IPS-20b (cell line): ENCODE measurements around the gene RBM47.
"Not testable (repeated sequence)": the region's sequence is repeated elsewhere in the genome, so short reads cannot be mapped to it uniquely, and the experiment has no call there.

Source experiments
- H3K27ac ChIP-seq: one replicate; pipeline ENCODE4 v1.5.1; 2013; ENCODE audit warnings: low read length
- H3K27me3 ChIP-seq: 2 replicates; pipeline ENCODE4 v1.6.1; 2013; ENCODE audit warnings: mild to moderate bottlenecking, low read length, inconsistent platforms; ENCODE audit not compliant: insufficient read depth
- H3K36me3 ChIP-seq: 2 replicates; pipeline ENCODE4 v1.6.1; 2013; ENCODE audit warnings: low read depth, mild to moderate bottlenecking, inconsistent platforms, low read length, moderate library complexity; ENCODE audit not compliant: insufficient read depth
- H3K4me1 ChIP-seq: 2 replicates; pipeline ENCODE4 v1.6.1; 2013; ENCODE audit warnings: mild to moderate bottlenecking, control low read depth, inconsistent platforms, low read length, moderate library complexity; ENCODE audit not compliant: insufficient read depth
- H3K4me3 ChIP-seq: 2 replicates; pipeline ENCODE4 v1.5.1; 2013; ENCODE audit warnings: mild to moderate bottlenecking, low read length, inconsistent platforms
- H3K9ac ChIP-seq: 2 replicates; pipeline ENCODE4 v1.6.1; 2013; ENCODE audit warnings: low read depth, mild to moderate bottlenecking, inconsistent platforms, low read length, moderate library complexity
- H3K9me3 ChIP-seq: 2 replicates; pipeline ENCODE4 v1.6.1; 2013; ENCODE audit warnings: mild to moderate bottlenecking, low read depth, low read length, inconsistent platforms; ENCODE audit not compliant: insufficient read depth

The RBM47 gene

GRCh38 chr4:40523581-40523980, 106.1 kb downstream of the RBM47 start:
- H3K9ac ChIP-seq = no peak overlapping the region
- H3K4me3 ChIP-seq = no peak overlapping the region
- H3K4me1 ChIP-seq = 0 out of 2 replicates have a peak, but pooled peaks cover 10% of the 10 kb centered on the region
- H3K9me3 ChIP-seq = no peaks in the 10 kb centered on the region
- H3K27ac ChIP-seq = no peak overlapping the region
- H3K27me3 ChIP-seq = no peaks in the 10 kb centered on the region
- H3K36me3 ChIP-seq = peaks cover 3% of the 10 kb centered on the region; the same call in 1 of the 2 replicates

DNA sequence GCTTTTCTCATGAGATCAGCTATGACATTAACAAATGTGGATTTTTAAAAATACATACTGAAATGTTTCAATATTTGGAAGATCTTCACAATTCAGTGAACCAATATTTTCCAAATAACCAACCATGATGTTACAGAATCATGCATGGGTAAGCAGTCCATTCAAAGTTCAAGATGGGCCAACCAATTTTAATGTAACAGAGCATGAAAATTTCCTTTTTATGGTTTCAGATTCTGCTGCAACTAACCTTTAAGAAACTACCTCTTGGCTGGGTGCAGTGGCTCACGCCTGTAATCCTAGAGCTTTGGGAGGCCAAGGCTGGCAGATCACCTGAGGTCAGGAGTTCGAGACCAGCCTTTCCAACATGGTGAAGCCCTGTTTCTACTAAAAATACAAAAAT, 107.7 kb downstream of the RBM47 start:
- Histone ChIP-seq H3K9ac (no peak overlapping the region), H3K4me1 (0 out of 2 replicates have a peak, but pooled peaks cover 14% of the 10 kb centered on the region), H3K27me3 (no peaks in the 10 kb centered on the region), H3K36me3 (peaks cover 3% of the 10 kb centered on the region; the same call in 1 of the 2 replicates), H3K4me3 (no peak overlapping the region), H3K27ac (no peak overlapping the region), H3K9me3 (no peaks in the 10 kb centered on the region)

DNA sequence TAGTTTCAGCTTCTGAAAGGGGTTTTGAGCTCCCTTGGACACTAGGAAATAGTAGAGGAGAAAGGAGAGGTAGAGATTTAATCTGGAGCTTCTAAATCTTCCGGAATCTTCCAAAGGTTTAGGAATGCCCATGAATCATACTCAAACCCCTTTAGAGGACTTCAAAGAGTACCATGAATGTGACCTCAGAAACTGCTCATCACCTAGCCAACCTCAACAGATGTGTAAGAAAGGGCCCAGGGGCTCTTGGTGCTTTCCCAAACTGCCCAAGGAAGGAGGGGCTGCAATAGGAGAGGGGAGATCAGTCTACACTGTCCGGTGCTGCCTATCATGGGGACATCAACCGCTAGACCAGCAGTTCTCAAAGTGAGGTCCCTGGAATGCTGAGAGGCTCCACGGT, 109.1 kb downstream of the RBM47 start:
- no peaks in the 10 kb centered on the region for H3K9me3 ChIP-seq
- peaks cover 3% of the 10 kb centered on the region; the same call in 1 of the 2 replicates for H3K36me3 ChIP-seq
- no peak overlapping the region for H3K27ac ChIP-seq
- H3K9ac ChIP-seq = no peak overlapping the region
- H3K4me1 ChIP-seq = peaks cover 10% of the 10 kb centered on the region; the same call in 1 of the 2 replicates
- no peak overlapping the region for H3K4me3 ChIP-seq
- no peaks in the 10 kb centered on the region for H3K27me3 ChIP-seq

GRCh38 chr4:40517081-40517480, 112.6 kb downstream of the RBM47 start:
- H3K4me1 ChIP-seq = peaks cover 12% of the 10 kb centered on the region; the same call in 1 of the 2 replicates
- H3K27me3 ChIP-seq, H3K27ac ChIP-seq, H3K4me3 ChIP-seq, H3K36me3 ChIP-seq, H3K9ac ChIP-seq, H3K9me3 ChIP-seq: not testable (repeated sequence)

GRCh38 chr4:40516651-40517050, 113.0 kb downstream of the RBM47 start:
- Histone ChIP-seq H3K36me3 (no peaks in the 10 kb centered on the region), H3K4me1 (peaks cover 12% of the 10 kb centered on the region; the same call in 1 of the 2 replicates), H3K9ac (no peak overlapping the region), H3K27me3 (no peaks in the 10 kb centered on the region), H3K4me3 (no peak overlapping the region), H3K9me3 (no peaks in the 10 kb centered on the region), H3K27ac (no peak overlapping the region)

GRCh38 chr4:40515398-40516293, 114.0 kb downstream of the RBM47 start:
- Histone ChIP-seq H3K36me3 (no peaks in the 10 kb centered on the region), H3K27me3 (no peaks in the 10 kb centered on the region), H3K9ac (no peak overlapping the region), H3K4me3 (no peak overlapping the region), H3K4me1 (peaks cover 12% of the 10 kb centered on the region; the same call in 1 of the 2 replicates), H3K9me3 (no peaks in the 10 kb centered on the region), H3K27ac (no peak overlapping the region)

- Histone ChIP-seq H3K36me3 (no peaks in the 10 kb centered on the region), H3K27ac (no peak overlapping the region), H3K4me3 (no peak overlapping the region), H3K27me3 (no peaks in the 10 kb centered on the region), H3K9me3 (no peaks in the 10 kb centered on the region), H3K9ac (no peak overlapping the region), H3K4me1 (peaks cover 12% of the 10 kb centered on the region; the same call in 1 of the 2 replicates)
These were observed 114.6 kb downstream of the RBM47 start for GRCh38 chr4:40515037-40515397.

DNA sequence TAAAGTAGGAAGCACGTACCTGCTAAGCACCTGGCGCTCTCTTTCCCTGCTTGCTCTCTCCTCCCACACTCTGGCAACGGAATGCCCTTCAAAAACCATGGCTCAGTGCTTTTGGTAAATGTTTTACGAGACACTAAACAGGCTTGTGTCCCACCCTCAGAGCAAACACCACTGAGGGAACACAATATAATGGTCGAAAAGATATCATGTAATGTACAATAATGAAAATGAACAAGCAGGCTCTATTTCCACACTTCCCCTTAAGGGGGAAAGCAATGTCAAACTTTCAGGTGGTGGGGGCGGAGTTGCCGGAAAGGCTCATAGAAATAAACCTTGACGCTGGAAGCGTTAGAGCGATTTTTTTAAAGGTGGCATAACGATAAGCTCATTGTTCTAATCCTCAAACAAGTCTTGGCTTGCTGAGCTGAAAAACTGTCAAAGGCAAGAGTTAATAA, 115.1 kb downstream of the RBM47 start:
- H3K27me3 ChIP-seq = no peaks in the 10 kb centered on the region
- no peak overlapping the region for H3K27ac ChIP-seq
- no peaks in the 10 kb centered on the region for H3K36me3 ChIP-seq
- no peak overlapping the region for H3K9ac ChIP-seq
- H3K9me3 ChIP-seq = no peaks in the 10 kb centered on the region
- no peak overlapping the region for H3K4me3 ChIP-seq
- peaks cover 12% of the 10 kb centered on the region; the same call in 1 of the 2 replicates for H3K4me1 ChIP-seq

DNA sequence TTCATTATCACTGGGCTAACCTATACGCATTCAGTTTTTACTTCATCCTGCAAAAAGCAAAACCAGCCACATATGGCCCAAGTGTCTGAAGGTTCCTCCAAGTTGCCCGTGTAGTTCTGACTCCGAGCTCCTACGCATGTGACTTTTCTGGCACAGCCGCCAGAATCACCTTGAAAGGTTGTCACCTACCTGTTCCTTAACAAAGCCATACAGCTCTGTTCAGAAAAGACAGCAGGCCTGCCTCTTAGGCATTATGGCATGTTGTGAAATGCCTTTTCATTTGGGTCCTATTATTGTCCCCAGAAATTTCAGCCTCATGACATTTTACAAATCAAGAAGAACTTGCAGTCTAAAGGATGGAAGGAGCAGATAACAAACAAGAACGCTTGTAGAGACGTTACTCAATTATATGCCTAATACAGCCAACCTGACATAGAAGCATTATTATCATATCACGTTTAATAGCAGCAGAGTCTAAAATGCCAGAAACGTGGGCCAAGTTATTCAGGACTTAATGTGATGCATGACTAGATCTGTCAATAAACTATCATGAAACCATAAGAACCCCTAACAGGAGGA, 118.5 kb downstream of the RBM47 start:
- no peaks in the 10 kb centered on the region for H3K36me3 ChIP-seq
- H3K4me3 ChIP-seq = no peak overlapping the region
- no peaks in the 10 kb centered on the region for H3K9me3 ChIP-seq
- H3K4me1 ChIP-seq = peaks cover 7% of the 10 kb centered on the region; the same call in 1 of the 2 replicates
- no peaks in the 10 kb centered on the region for H3K27me3 ChIP-seq
- no peak overlapping the region for H3K27ac ChIP-seq
- H3K9ac ChIP-seq = no peak overlapping the region

DNA sequence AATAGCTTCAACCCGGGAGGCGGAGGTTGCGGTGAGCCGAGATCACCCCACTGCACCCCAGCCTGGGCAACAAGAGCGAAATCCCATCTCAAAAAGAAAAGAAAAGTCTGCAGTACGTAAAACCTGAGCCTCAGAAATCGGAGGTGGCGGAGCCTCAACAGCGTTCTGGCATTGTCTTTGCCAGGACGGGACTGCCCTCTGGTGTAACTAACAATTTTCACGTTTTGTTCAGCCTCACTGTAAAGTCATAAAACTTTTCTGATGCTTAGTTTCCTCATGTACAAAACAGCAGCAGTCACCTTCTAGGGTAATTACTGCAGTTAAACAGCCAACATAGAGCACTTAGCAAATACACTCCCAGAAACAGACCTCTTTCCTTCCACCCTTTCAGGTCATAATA, 121.7 kb downstream of the RBM47 start:
- Histone ChIP-seq H3K9ac (no peak overlapping the region), H3K9me3 (no peaks in the 10 kb centered on the region), H3K27me3 (no peaks in the 10 kb centered on the region), H3K27ac (no peak overlapping the region), H3K4me1 (no peaks in the 10 kb centered on the region), H3K4me3 (no peak overlapping the region), H3K36me3 (0 out of 2 replicates have a peak, but pooled peaks cover 3% of the 10 kb centered on the region)

DNA sequence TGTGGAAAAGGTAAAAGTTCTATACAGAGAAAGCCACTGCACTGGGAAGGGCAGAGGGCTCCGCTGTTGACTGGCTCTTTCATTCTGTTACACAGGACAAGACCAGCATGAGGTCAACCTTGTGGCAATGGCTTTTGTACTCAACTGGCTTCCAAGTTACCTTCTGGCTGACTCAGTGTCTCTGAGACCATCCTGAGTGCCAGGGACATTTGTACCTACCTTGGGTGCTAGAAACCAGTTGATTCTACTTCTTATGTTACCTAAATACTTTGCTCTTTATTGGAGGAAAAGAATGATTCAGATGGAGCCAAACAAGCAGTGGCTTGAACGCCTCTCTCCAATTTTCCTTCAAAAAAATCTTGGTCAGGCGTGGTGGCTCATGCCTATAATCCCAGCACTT, 123.2 kb downstream of the RBM47 start:
- Histone ChIP-seq H3K4me1 (no peaks in the 10 kb centered on the region), H3K36me3 (0 out of 2 replicates have a peak, but pooled peaks cover 9% of the 10 kb centered on the region), H3K9me3 (no peaks in the 10 kb centered on the region), H3K9ac (no peak overlapping the region), H3K27ac (no peak overlapping the region), H3K27me3 (no peaks in the 10 kb centered on the region), H3K4me3 (no peak overlapping the region)

GRCh38 chr4:40506066-40506465, 123.6 kb downstream of the RBM47 start:
- H3K4me3 ChIP-seq = no peak overlapping the region
- H3K27me3 ChIP-seq = no peaks in the 10 kb centered on the region
- H3K9me3 ChIP-seq = no peaks in the 10 kb centered on the region
- 0 out of 2 replicates have a peak, but pooled peaks cover 9% of the 10 kb centered on the region for H3K36me3 ChIP-seq
- no peak overlapping the region for H3K27ac ChIP-seq
- no peak overlapping the region for H3K9ac ChIP-seq
- no peaks in the 10 kb centered on the region for H3K4me1 ChIP-seq
